Measurements from ENCODE around the gene RPN1.

RPN1 gene

GRCh38 chr3:128621931-128622330 is 28.7 kb downstream of the RPN1 start:
- H3K27ac ChIP-seq = no peak overlapping the region

DNA sequence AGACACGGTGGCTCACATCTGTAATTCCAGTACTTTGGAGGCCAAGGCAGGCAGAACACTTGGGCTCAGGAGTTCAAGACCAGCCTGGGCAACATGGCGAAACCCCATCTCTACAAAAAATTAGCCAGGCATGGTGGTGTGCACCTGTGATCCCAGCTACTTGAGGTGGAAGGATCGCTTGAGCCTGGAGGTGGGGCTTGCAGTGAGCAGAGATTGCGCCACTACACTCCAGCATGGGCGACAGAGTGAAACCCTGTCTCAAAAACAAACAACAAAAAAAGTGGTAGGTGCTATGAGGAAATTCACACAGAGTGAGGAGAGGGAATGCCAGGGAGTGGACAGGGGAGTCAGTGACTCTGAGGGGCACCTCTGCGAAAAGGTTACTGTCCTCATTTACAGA is 29.4 kb downstream of the RPN1 start:
- TF ChIP-seq CTCF (conservative IDR thresholded peaks at IDR 0.05) = no peak
- no peak overlapping the region for H3K27ac ChIP-seq

More at GRCh38 chr3:128621931-128622330, 28.7 kb downstream of the RPN1 start:
- TF ChIP-seq CTCF (conservative IDR thresholded peaks at IDR 0.05) = no peak

- no peak for TF ChIP-seq CTCF (conservative IDR thresholded peaks at IDR 0.05)
- H3K27ac ChIP-seq = no peak overlapping the region
These were observed 30.3 kb downstream of the RPN1 start for GRCh38 chr3:128620268-128620691.

DNA sequence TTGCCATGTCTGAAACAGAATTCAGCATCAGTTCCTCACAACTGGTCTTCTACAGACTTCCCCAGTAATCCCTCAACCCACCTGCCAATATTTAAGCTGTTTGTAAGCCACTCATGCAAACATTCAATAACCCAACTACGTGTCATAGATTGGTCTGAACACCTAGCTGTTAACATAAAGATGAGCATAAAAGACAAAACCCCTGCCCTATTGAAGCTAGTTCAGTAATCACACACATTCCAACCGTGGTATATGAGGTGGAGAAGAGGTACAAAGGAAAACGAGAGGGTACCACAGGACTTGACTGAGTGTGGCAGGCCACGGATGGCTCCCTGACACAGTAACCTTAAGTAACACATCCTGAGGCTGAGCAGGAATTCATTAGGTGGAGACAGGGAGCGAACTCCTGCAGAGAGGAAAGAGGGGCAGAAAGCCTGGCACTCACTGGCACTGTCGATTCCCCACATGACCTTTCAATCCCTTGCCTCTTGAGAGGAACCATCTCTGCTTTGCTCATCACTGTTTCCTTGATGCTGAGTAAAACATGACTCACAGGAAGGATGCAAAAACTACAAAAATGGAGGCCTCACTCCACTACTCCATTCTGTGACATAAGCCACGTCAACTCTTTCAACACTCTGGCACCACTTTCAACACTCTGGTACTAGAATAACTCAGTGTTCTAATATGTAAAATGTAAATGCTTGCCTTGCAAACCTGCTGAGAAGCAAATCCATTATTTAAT is 31.3 kb downstream of the RPN1 start:
- TF ChIP-seq CTCF (conservative IDR thresholded peaks at IDR 0.05) = no peak
- H3K27ac ChIP-seq = no peak overlapping the region; the same call in 1 of the 2 replicates

GRCh38 chr3:128618398-128618726 is 32.3 kb downstream of the RPN1 start:
- peak overlapping the region; percentile 86 for H3K27ac ChIP-seq
- no peak for TF ChIP-seq CTCF (conservative IDR thresholded peaks at IDR 0.05)

GRCh38 chr3:128617557-128618397 is 32.8 kb downstream of the RPN1 start:
- peak overlapping the region; percentile 86 for H3K27ac ChIP-seq
- peak; percentile 98 for TF ChIP-seq CTCF (conservative IDR thresholded peaks at IDR 0.05)

DNA sequence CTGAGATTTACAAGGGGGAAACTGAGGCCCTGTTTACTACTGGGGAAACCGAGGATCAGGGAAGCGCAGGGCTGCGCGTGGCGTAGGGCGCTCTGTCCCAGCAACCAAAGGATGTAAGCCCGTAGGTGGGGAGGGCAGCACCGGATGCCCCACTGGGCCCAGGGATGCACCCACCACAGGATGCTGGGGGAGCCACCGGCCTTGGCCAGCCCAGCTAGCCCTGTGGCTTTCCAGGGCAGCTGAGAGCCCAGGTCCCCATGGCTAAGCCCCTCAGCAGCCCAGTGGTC is 33.4 kb downstream of the RPN1 start:
- H3K27ac ChIP-seq = peak overlapping the region; percentile 86

More for the DNA sequence above, 33.4 kb downstream of the RPN1 start:
- TF ChIP-seq CTCF (conservative IDR thresholded peaks at IDR 0.05) = no peak

All from VCaP (cell line).